22Rv1 (cell line): Measurements from ENCODE around the gene SULT1C3.

Source experiments
- CTCF ChIP-seq: fragments of 450-650 bp; IDR thresholded peaks from 2 replicates; pipeline ENCODE4 v1.5.1; 2017; ENCODE audit warnings: mild to moderate bottlenecking
- ZFX ChIP-seq: fragments of 450-650 bp; IDR thresholded peaks from 2 replicates; pipeline ENCODE4 v1.6.1; 2017; ENCODE audit warnings: antibody characterized with exemption, borderline replicate concordance

- TF ChIP-seq CTCF (no peak), ZFX (no peak)
Observed at GRCh38 chr2:108293850-108294249, 54.1 kb downstream of the SULT1C3 start.
